ENCODE results near the gene MIX23. TPM values are rescaled to one million over a fixed set of nuclear protein-coding genes. Genes with fewer than 3 reads are reported as not detected.

The MIX23 gene
- 16.3 and 24.6 TPM in 2 replicates for total RNA-seq

GRCh38 chr3:122382888-122383666 lies at the start of gene MIX23:
Gene MIX23 (minus strand): TSS chr3:122383231. CDS start chr3:122383224, 7 bp downstream.

GRCh38 chr3:122415762-122416654 lies 33.0 kb upstream of the MIX23 start, which contains the start of gene WDR5B:
Gene WDR5B (minus strand): TSS chr3:122416062. CDS start chr3:122415528, 534 bp downstream.

DNA sequence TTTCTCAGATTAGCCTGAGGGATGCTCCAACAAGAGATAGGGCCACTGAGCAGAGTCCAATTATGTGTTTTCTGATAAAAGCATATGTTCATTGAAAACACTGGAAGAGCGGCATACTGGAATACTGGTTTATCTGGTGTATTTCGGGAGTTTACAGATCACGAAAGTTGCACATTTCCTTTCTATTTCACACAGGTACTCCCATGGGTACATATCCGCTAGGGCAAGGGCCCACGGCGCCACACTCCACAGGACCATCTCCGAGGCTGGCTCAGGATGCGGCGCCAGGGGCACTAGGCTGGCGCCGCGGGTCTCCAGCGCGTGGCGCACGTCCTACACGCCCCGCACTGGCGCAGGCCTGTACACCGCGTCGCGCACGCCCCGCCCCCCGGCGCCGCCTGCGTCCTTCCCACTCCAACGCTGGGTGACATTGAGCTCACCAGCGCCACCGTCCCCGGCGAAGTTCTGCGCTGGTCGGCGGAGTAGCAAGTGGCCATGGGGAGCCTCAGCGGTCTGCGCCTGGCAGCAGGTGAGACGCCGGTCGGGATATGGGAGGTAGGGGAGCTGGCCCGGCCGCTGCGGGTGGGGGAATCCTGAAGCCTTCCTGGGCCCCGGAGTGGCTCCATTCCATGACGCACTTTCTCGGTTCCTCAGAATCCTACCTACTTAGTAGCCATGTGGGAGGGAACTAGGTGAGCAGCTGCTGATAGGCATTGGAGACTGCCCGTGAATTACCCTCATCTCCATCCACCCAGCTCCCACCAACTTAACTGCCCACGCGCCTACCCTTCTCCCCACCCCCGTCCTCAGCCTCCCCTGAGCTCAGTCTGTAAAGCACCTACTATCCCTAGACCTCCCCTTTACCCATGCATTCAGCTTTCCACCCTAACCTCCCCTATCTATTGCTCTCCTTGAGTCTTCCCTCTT lies 1.0 kb upstream of the MIX23 start, which contains the start of gene FAM162A:
FAM162A (plus strand) TSS at position 412 of the 927 bp plus-strand sequence; CDS start at position 496, 84 bp downstream.

DNA sequence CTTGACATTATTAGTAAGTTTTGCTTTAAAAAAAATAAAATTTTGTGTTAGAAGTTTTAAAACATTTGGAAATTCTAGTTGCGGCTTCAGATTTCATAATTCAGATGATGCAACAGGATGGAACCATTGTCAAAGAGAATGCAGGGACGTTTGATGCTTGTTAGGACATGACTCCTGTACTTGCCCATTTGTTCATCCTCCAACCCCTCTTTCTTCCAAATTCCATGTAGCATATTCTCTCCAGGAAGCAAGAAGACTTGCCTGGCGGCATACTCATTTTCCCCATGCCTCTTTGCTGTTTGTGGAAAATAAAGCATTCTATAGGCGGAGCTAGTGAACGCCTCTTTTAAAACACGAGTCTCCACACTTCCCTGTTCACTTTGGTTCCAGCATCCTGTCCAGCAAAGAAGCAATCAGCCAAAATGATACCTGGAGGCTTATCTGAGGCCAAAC lies 58.1 kb downstream of the MIX23 start, which contains the start of gene CSTA:
CSTA (plus strand) TSS at position 378 of the 453 bp plus-strand sequence; CDS start at position 423, 45 bp downstream.

Other genes with a start within 250 kb of the MIX23 start
- gene CASR, start 199.6 kb downstream of the MIX23 start, total RNA-seq, result not detected in 2 replicates
- gene CSTA, start 58.0 kb downstream of the MIX23 start, total RNA-seq, result 2.5 and 3.1 TPM in 2 replicates
- gene FAM162A, start 951 bp upstream of the MIX23 start, total RNA-seq, result 43.0 and 44.6 TPM in 2 replicates
- gene WDR5B, start 32.8 kb upstream of the MIX23 start, total RNA-seq, result 3.0 and 4.0 TPM in 2 replicates
- 22.3 and 29.3 TPM in 2 replicates for gene KPNA1, start 131.7 kb upstream of the MIX23 start, total RNA-seq
- 13.0 and 13.3 TPM in 2 replicates for gene PARP9, start 181.1 kb upstream of the MIX23 start, total RNA-seq
- gene DTX3L, start 181.1 kb upstream of the MIX23 start, total RNA-seq, result 21.7 and 24.7 TPM in 2 replicates
- gene PARP15, start 194.4 kb upstream of the MIX23 start, total RNA-seq, result 0.44 TPM in 1 of 2 replicates, not detected in the other